SH-SY5Y (cell line): ENCODE results near the gene PTPN6.

Experiments
- GATA2 ChIP-seq: IDR thresholded peaks from 2 replicates; pipeline ENCODE4 v1.6.1; 2011; ENCODE audit warnings: mild to moderate bottlenecking, low read depth, low read length
- GATA3 ChIP-seq: IDR thresholded peaks from 2 replicates; pipeline ENCODE4 v1.6.1; 2011; ENCODE audit warnings: low read depth, mild to moderate bottlenecking, low read length, moderate library complexity

DNA sequence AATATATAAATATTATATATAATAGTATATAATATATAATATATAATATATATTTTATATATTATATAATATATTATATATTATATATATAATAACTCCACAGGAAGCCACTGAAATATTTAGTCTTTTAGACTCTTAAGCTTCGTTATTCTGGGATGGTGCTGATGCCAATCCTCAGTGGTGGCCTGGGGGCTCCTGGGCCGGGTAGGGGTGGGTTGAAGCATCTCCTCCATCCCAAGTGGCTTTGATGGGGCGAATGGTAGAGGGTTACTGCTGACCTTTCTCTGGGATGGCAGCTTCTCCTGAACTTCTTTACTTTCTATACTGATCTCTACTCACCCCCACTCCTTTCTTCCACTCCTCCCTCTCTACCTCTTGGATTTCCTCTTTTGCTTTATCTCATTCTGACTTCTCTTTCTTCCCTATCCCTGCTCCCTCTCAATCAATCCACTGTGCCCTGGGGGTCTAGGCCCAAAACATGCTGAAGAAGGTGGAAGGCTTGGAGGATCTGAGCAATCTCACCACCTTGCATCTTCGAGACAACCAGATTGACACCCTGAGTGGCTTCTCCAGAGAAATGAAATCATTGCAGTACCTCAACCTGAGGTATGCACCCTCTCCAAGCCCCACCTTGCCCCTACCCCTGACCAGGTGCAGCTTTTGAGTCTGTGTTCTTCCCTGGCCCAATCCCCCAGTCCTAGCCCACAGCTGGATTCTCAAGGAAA, 41.6 kb upstream of the PTPN6 start:
- TF ChIP-seq GATA3 = no peak
- TF ChIP-seq GATA2 = no peak
